ENCODE data around the gene SDSL.

SDSL gene

GRCh38 chr12:113387631-113388030, 34.5 kb upstream of the SDSL start:
- Histone ChIP-seq H3K9me3 (no peaks in the 10 kb centered on the region), H3K4me3 (no peak overlapping the region), H3K36me3 (peaks cover 54 to 93% (median 83%) of the 10 kb centered on the region in 3 donors), H3K4me1 (no peaks in the 10 kb centered on the region), H3K27me3 (no peaks in the 10 kb centered on the region), H3K27ac (no peak overlapping the region)
- intact Hi-C loops (cut with DNase I; ENCODE audit: low total_unique reads), result no loop called here
- no peak for DNase-seq
- no peak for TF ChIP-seq CTCF (IDR thresholded peaks at IDR 0.05)

GRCh38 chr12:113388351-113388750, 33.8 kb upstream of the SDSL start:
- H3K27me3 ChIP-seq, result no peaks in the 10 kb centered on the region
- no peak overlapping the region for H3K27ac ChIP-seq
- TF ChIP-seq CTCF (IDR thresholded peaks at IDR 0.05), result no peak
- H3K36me3 ChIP-seq, result peaks cover 54 to 87% (median 77%) of the 10 kb centered on the region in 3 donors
- H3K4me1 ChIP-seq, result no peaks in the 10 kb centered on the region
- intact Hi-C loops (cut with DNase I; ENCODE audit: low total_unique reads), result no loop called here
- no peak overlapping the region for H3K4me3 ChIP-seq
- no peaks in the 10 kb centered on the region for H3K9me3 ChIP-seq
- DNase-seq, result no peak

- intact Hi-C loops (cut with DNase I; ENCODE audit: low total_unique reads), result no loop called here
- Histone ChIP-seq H3K27me3 (no peaks in the 10 kb centered on the region), H3K27ac (no peak overlapping the region), H3K9me3 (no peaks in the 10 kb centered on the region), H3K4me3 (no peak overlapping the region), H3K4me1 (no peaks in the 10 kb centered on the region), H3K36me3 (peaks cover 36 to 67% (median 57%) of the 10 kb centered on the region in 3 donors)
- TF ChIP-seq CTCF (IDR thresholded peaks at IDR 0.05), result no peak
- no peak for DNase-seq
These were observed 31.8 kb upstream of the SDSL start for GRCh38 chr12:113390064-113391043.

- TF ChIP-seq CTCF (IDR thresholded peaks at IDR 0.05), result no peak
- Histone ChIP-seq H3K4me1 (no peaks in the 10 kb centered on the region), H3K9me3 (no peaks in the 10 kb centered on the region), H3K27ac (no peak overlapping the region), H3K27me3 (no peaks in the 10 kb centered on the region), H3K36me3 (peaks cover 35 to 59% (median 52%) of the 10 kb centered on the region in 3 donors), H3K4me3 (no peak overlapping the region)
- intact Hi-C loops (cut with DNase I; ENCODE audit: low total_unique reads), result no loop called here
- DNase-seq, result no peak
These were observed 31.0 kb upstream of the SDSL start for GRCh38 chr12:113391145-113391544.

GRCh38 chr12:113391650-113392337, 30.4 kb upstream of the SDSL start:
- Histone ChIP-seq H3K4me1 (no peaks in the 10 kb centered on the region), H3K27me3 (no peaks in the 10 kb centered on the region), H3K27ac (no peak overlapping the region), H3K4me3 (no peak overlapping the region), H3K9me3 (no peaks in the 10 kb centered on the region), H3K36me3 (peaks cover 29 to 53% (median 45%) of the 10 kb centered on the region in 3 donors)
- intact Hi-C loops (cut with DNase I; ENCODE audit: low total_unique reads), result no loop called here
- DNase-seq, result no peak
- TF ChIP-seq CTCF (IDR thresholded peaks at IDR 0.05), result no peak

All from tibial artery (tissue), 4 donors.